Measurements from ENCODE around the gene MISP3.

Gene MISP3

GRCh38 chr19:14058182-14059092 lies 14.1 kb upstream of the MISP3 start:
- in situ Hi-C loops (cut with HindIII; ENCODE audit: low pct_unique_long_range_greater_than_20kb, low sequenced_read_pairs) = no loop called here
- DNase-seq (ENCODE audit: low read depth in 1 of 2, low spot score in 1 of 2) = no peak

GRCh38 chr19:14059093-14059480 lies 13.5 kb upstream of the MISP3 start:
- in situ Hi-C loops (cut with HindIII; ENCODE audit: low pct_unique_long_range_greater_than_20kb, low sequenced_read_pairs) = no loop called here
- no peak for DNase-seq (ENCODE audit: low read depth in 1 of 2, low spot score in 1 of 2)

More at GRCh38 chr19:14058182-14059092, 14.1 kb upstream of the MISP3 start:
- no peak for TF ChIP-seq JUND (IDR thresholded peaks at IDR 0.05; ENCODE audit: low read depth)

GRCh38 chr19:14059652-14060155 lies 12.9 kb upstream of the MISP3 start:
- no peak for TF ChIP-seq JUND (IDR thresholded peaks at IDR 0.05; ENCODE audit: low read depth)
- in situ Hi-C loops (cut with HindIII; ENCODE audit: low pct_unique_long_range_greater_than_20kb, low sequenced_read_pairs) = no loop called here
- no peak for DNase-seq (ENCODE audit: low read depth in 1 of 2, low spot score in 1 of 2)

More at GRCh38 chr19:14059093-14059480, 13.5 kb upstream of the MISP3 start:
- TF ChIP-seq JUND (IDR thresholded peaks at IDR 0.05; ENCODE audit: low read depth) = no peak

- no peak for TF ChIP-seq JUND (IDR thresholded peaks at IDR 0.05; ENCODE audit: low read depth)
- no peak for DNase-seq (ENCODE audit: low read depth in 1 of 2, low spot score in 1 of 2)
- in situ Hi-C loops (cut with HindIII; ENCODE audit: low pct_unique_long_range_greater_than_20kb, low sequenced_read_pairs) = no loop called here
Observed at GRCh38 chr19:14061081-14061749, 11.4 kb upstream of the MISP3 start.

GRCh38 chr19:14061751-14062557 lies 10.6 kb upstream of the MISP3 start, which contains the start of gene PALM3:
Gene PALM3 (minus strand): TSS chr19:14062076. CDS start chr19:14061980, 96 bp downstream.
- TF ChIP-seq JUND (IDR thresholded peaks at IDR 0.05; ENCODE audit: low read depth) = no peak
- in situ Hi-C loops (cut with HindIII; ENCODE audit: low pct_unique_long_range_greater_than_20kb, low sequenced_read_pairs) = no loop called here
- DNase-seq (ENCODE audit: low read depth in 1 of 2, low spot score in 1 of 2) = peak; percentile 37 to 57

- in situ Hi-C loops (cut with HindIII; ENCODE audit: low pct_unique_long_range_greater_than_20kb, low sequenced_read_pairs) = no loop called here
- TF ChIP-seq JUND (IDR thresholded peaks at IDR 0.05; ENCODE audit: low read depth) = no peak
- no peak for DNase-seq (ENCODE audit: low read depth in 1 of 2, low spot score in 1 of 2)
Observed at GRCh38 chr19:14062558-14062855, 10.1 kb upstream of the MISP3 start.

- in situ Hi-C loops (cut with HindIII; ENCODE audit: low pct_unique_long_range_greater_than_20kb, low sequenced_read_pairs) = no loop called here
- no peak for TF ChIP-seq JUND (IDR thresholded peaks at IDR 0.05; ENCODE audit: low read depth)
Observed at GRCh38 chr19:14063105-14063504, 9.5 kb upstream of the MISP3 start.

GRCh38 chr19:14066134-14066533 lies 6.5 kb upstream of the MISP3 start:
- no peak for TF ChIP-seq JUND (IDR thresholded peaks at IDR 0.05; ENCODE audit: low read depth)
- DNase-seq (ENCODE audit: low read depth in 1 of 2, low spot score in 1 of 2) = no peak
- in situ Hi-C loops (cut with HindIII; ENCODE audit: low pct_unique_long_range_greater_than_20kb, low sequenced_read_pairs) = no loop called here

More at GRCh38 chr19:14063105-14063504, 9.5 kb upstream of the MISP3 start:
- no peak for DNase-seq (ENCODE audit: low read depth in 1 of 2, low spot score in 1 of 2)

GRCh38 chr19:14070268-14071050 lies 2.1 kb upstream of the MISP3 start:
- in situ Hi-C loops (cut with HindIII; ENCODE audit: low pct_unique_long_range_greater_than_20kb, low sequenced_read_pairs) = no loop called here
- DNase-seq (ENCODE audit: low read depth in 1 of 2, low spot score in 1 of 2) = no peak
- TF ChIP-seq JUND (IDR thresholded peaks at IDR 0.05; ENCODE audit: low read depth) = no peak

- TF ChIP-seq JUND (IDR thresholded peaks at IDR 0.05; ENCODE audit: low read depth) = no peak
- DNase-seq (ENCODE audit: low read depth in 1 of 2, low spot score in 1 of 2) = peak; percentile 72 to 76
- in situ Hi-C loops (cut with HindIII; ENCODE audit: low pct_unique_long_range_greater_than_20kb, low sequenced_read_pairs) = no loop called here
Observed at GRCh38 chr19:14073261-14073924, 807 bp downstream of the MISP3 start.
